Keratinocyte (primary cell): ENCODE data around the gene PGA4. TPM values are rescaled to one million over a fixed set of nuclear protein-coding genes. Genes with fewer than 3 reads are reported as not detected.

ENCODE experiments used
- DNase-seq: peaks from one replicate; pipeline ENCODE4 v3.0.0-alpha.2; 2011; ENCODE audit warnings: low read depth, missing footprints, low spot score
- FAIRE-seq: peaks from 2 replicates; lab custom pipeline; 2011; peaks lifted over from hg19 to GRCh38; lab: Jason Lieb, UNC
- H2AFZ ChIP-seq: 2 replicates; pipeline ENCODE4 v1.6.0; 2012; ENCODE audit warnings: low read length, control low read depth, inconsistent platforms; ENCODE audit not compliant: control insufficient read depth
- H3K27ac ChIP-seq: 2 replicates; pipeline ENCODE4 v1.5.1; 2011; ENCODE audit warnings: low read length; ENCODE audit not compliant: control insufficient read depth, insufficient read depth
- H3K27me3 ChIP-seq: 3 replicates; pipeline ENCODE4 v1.6.0; 2011; ENCODE audit warnings: low read length; ENCODE audit not compliant: control insufficient read depth, insufficient read depth; ENCODE audit errors: extremely low read depth
- H3K36me3 ChIP-seq, 2 experiments: 2 replicates in 1 of 2; 3 replicates in 1 of 2; pipeline ENCODE4 v1.5.1; 2011; ENCODE audit warnings: low read length in 2 of 2, mild to moderate bottlenecking in 1 of 2; ENCODE audit not compliant: control insufficient read depth in 2 of 2, insufficient read depth in 2 of 2; ENCODE audit errors: extremely low read depth in 1 of 2
- H3K4me1 ChIP-seq: 3 replicates; pipeline ENCODE4 v1.5.1; 2011; ENCODE audit warnings: low read length; ENCODE audit not compliant: control insufficient read depth, insufficient read depth; ENCODE audit errors: extremely low read depth
- H3K4me2 ChIP-seq: 3 replicates; pipeline ENCODE4 v1.6.0; 2011; ENCODE audit warnings: low read depth, low read length; ENCODE audit not compliant: control insufficient read depth, insufficient read depth; ENCODE audit errors: extremely low read depth
- H3K4me3 ChIP-seq, 3 experiments: fragments of 200-600 bp in 1 of 3; sonication (generic) in 1 of 3; 2 replicates in 2 of 3; 3 replicates in 1 of 3; pipeline ENCODE4 v1.5.1; 2011 to 2016; ENCODE audit warnings: low read length in 3 of 3, mild to moderate bottlenecking in 3 of 3, control low read depth in 2 of 3, inconsistent platforms in 1 of 3, low read depth in 1 of 3, mixed read lengths in 1 of 3, mixed run types in 1 of 3, moderate library complexity in 1 of 3; ENCODE audit not compliant: control insufficient read depth in 2 of 3, insufficient read depth in 2 of 3; ENCODE audit errors: extremely low read depth in 1 of 3
- H3K79me2 ChIP-seq: 2 replicates; pipeline ENCODE4 v1.6.0; 2012; ENCODE audit warnings: low read length; ENCODE audit not compliant: control insufficient read depth, insufficient read depth
- H3K9ac ChIP-seq: 3 replicates; pipeline ENCODE4 v1.6.0; 2011; ENCODE audit warnings: low read length; ENCODE audit not compliant: control insufficient read depth, insufficient read depth; ENCODE audit errors: extremely low read depth
- H3K9me1 ChIP-seq: 3 replicates; pipeline ENCODE4 v1.6.0; 2011; ENCODE audit warnings: low read length; ENCODE audit not compliant: control insufficient read depth, insufficient read depth; ENCODE audit errors: extremely low read depth
- H3K9me3 ChIP-seq: 2 replicates; pipeline ENCODE4 v1.5.1; 2012; ENCODE audit warnings: low read depth, low read length; ENCODE audit not compliant: control insufficient read depth
- H4K20me1 ChIP-seq: 3 replicates; pipeline ENCODE4 v1.6.0; 2011; ENCODE audit warnings: low read length; ENCODE audit not compliant: control insufficient read depth, insufficient read depth; ENCODE audit errors: extremely low read depth
- EZH2 ChIP-seq: IDR thresholded peaks from one replicate; pipeline ENCODE4 v1.6.1; 2012; ENCODE audit warnings: inconsistent platforms, mild to moderate bottlenecking, low read length, moderate library complexity
- dilution Hi-C: fragments of 300-500 bp; cut with MboI; formaldehyde crosslinking; loops from one replicate; pipeline ENCODE4 v1.7.0; 2020; ENCODE audit warnings: low sequenced_read_pairs; ENCODE audit not compliant: extremely low pct_ligation_motif_present
- polyA plus RNA-seq, 5 experiments: library from polyadenylated mRNA; depleted of rRNA in 3 of 5; stranded (reverse) in 3 of 5; stranded (forward) in 1 of 5; unstranded in 1 of 5; fragments of >200 nt; gene quantifications; 1 replicate in 1 of 5; 2 replicates in 3 of 5; 3 replicates in 1 of 5; pipeline versions ENCODE4 v1.2.1 to v1.2.3, GENCODE V29; 2011 to 2012; ENCODE audit warnings: missing spikeins in 2 of 5, low read depth in 1 of 5, low replicate concordance in 1 of 5
- TF ChIP-seq, protein P1 (sequence below), 3 experiments: IDR thresholded peaks in 1 of 3; conservative IDR thresholded peaks in 1 of 3; optimal IDR thresholded peaks in 1 of 3; 2 replicates in 2 of 3; 3 replicates in 1 of 3; pipeline versions ENCODE3 to v1.5.1; 2011; ENCODE audit warnings: low read length in 3 of 3, mild to moderate bottlenecking in 3 of 3, moderate library complexity in 2 of 3, control low read depth in 1 of 3, inconsistent platforms in 1 of 3; ENCODE audit not compliant: insufficient read depth in 2 of 3; ENCODE audit errors: extremely low read depth in 1 of 3

Gene PGA4
- polyA plus RNA-seq, 1 donor (not counting 4 experiments of a cell fraction or from before 2014, with no cell fraction given) = not detected

DNA sequence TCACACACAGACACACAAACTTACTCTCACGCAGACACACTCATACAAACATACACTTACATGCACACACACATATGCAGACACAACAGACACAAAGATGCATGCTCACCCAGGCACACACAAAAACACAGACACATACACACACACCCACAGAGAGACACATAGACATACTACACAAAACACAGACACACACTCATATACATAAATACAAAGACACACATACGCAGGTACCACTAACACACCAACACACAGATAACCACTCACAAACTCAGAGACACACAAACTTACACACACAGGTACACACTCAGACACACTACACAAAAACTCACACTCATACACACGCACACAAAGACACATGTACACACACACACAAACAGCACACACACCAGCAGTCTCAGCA, 50.6 kb downstream of the PGA4 start:
- no peak for DNase-seq
- dilution Hi-C loops = no loop called here

DNA sequence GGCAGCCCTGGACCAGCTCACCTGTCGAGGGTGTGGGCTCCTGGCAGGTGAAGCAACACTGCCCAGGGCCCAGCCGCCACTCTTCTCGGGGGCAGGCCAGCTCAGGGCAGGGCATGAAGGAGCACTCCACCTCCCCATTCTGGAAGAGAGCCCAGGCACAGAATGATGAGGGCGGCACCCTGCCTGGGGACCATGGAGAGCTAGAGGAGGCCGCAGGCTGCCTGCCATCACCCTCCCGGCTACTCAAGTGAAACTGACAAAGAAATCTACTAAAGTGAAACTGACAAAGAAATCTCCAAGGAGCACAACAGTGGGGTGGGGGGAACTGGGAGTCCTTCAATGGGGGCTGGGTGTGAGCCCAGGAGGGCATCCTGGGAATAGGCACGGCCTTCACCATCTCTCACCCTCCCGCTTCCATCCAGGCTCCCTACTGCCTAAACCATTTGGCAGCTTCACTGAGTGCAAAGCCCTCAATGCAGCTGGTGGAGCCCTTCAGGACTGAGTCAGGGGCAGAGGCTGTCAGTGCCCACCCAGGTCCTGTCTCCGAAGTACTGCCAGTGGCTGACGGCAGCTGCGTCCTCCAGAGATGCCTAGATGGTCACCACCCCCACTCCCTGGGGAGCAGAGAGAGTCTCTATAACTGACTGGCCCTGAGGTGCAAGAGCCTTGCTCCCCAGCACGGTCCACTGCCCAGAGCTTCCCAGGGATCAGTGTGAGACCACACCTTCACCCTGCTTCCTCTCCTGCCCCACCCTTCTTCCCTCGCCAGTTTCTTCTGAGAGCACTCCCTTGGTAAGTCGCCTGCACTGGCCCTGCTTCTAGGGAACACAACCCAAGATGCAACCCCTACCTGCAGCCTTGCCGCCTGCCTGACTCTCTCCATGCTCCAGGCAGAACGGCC, 51.3 kb downstream of the PGA4 start:
- H3K27ac ChIP-seq = no peak overlapping the region
- FAIRE-seq (no peak), DNase-seq (no peak)
- H4K20me1 ChIP-seq = no peaks in the 10 kb centered on the region
- H3K4me2 ChIP-seq = no peak overlapping the region
- no peak overlapping the region for H3K9ac ChIP-seq
- H3K79me2 ChIP-seq = no peaks in the 10 kb centered on the region
- no peak overlapping the region for H3K4me3 ChIP-seq
- no peaks in the 10 kb centered on the region for H3K9me1 ChIP-seq
- TF ChIP-seq, protein P1, sequence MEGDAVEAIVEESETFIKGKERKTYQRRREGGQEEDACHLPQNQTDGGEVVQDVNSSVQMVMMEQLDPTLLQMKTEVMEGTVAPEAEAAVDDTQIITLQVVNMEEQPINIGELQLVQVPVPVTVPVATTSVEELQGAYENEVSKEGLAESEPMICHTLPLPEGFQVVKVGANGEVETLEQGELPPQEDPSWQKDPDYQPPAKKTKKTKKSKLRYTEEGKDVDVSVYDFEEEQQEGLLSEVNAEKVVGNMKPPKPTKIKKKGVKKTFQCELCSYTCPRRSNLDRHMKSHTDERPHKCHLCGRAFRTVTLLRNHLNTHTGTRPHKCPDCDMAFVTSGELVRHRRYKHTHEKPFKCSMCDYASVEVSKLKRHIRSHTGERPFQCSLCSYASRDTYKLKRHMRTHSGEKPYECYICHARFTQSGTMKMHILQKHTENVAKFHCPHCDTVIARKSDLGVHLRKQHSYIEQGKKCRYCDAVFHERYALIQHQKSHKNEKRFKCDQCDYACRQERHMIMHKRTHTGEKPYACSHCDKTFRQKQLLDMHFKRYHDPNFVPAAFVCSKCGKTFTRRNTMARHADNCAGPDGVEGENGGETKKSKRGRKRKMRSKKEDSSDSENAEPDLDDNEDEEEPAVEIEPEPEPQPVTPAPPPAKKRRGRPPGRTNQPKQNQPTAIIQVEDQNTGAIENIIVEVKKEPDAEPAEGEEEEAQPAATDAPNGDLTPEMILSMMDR (optimal IDR thresholded peaks at IDR 0.05 in 1 of 3, IDR thresholded peaks at IDR 0.05 in 1 of 3, conservative IDR thresholded peaks at IDR 0.05 in 1 of 3; ENCODE audit: extremely low read depth in 1 of 3, insufficient read depth in 2 of 3, low read length in 3 of 3) = no peak
- TF ChIP-seq EZH2 = no peak
- H3K36me3 ChIP-seq = peaks cover 0 to 1% of the 10 kb centered on the region in 2 experiments
- H3K9me3 ChIP-seq = no peaks in the 10 kb centered on the region
- no peak overlapping the region for H2AFZ ChIP-seq
- peaks cover 24% of the 10 kb centered on the region for H3K4me1 ChIP-seq
- dilution Hi-C loops = no loop called here
- peaks cover 2% of the 10 kb centered on the region for H3K27me3 ChIP-seq

More for the DNA sequence above, 50.6 kb downstream of the PGA4 start:
- H3K79me2 ChIP-seq = no peaks in the 10 kb centered on the region
- no peak overlapping the region for H3K27ac ChIP-seq
- no peak for FAIRE-seq
- no peak overlapping the region for H3K9ac ChIP-seq
- peaks cover 2% of the 10 kb centered on the region for H3K27me3 ChIP-seq
- H3K4me3 ChIP-seq = no peak overlapping the region
- TF ChIP-seq, protein P1 (optimal IDR thresholded peaks at IDR 0.05 in 1 of 3, IDR thresholded peaks at IDR 0.05 in 1 of 3, conservative IDR thresholded peaks at IDR 0.05 in 1 of 3; ENCODE audit: extremely low read depth in 1 of 3, insufficient read depth in 2 of 3, low read length in 3 of 3) = no peak
- no peak for TF ChIP-seq EZH2
- H3K9me3 ChIP-seq = no peaks in the 10 kb centered on the region
- H4K20me1 ChIP-seq = no peaks in the 10 kb centered on the region
- H3K4me1 ChIP-seq = peaks cover 21% of the 10 kb centered on the region
- H2AFZ ChIP-seq = no peak overlapping the region
- H3K36me3 ChIP-seq = peaks cover 0 to 1% of the 10 kb centered on the region in 2 experiments
- no peaks in the 10 kb centered on the region for H3K9me1 ChIP-seq
- no peak overlapping the region for H3K4me2 ChIP-seq
